HCT116 (cell line): ENCODE results near the gene ANGPTL4. TPM values are rescaled to one million over a fixed set of nuclear protein-coding genes. Genes with fewer than 3 reads are reported as not detected.
A peak's percentile ranks its signal among the peaks of the same experiment; 100 is the strongest.
"Not testable (repeated sequence)": the region's sequence is repeated elsewhere in the genome, so short reads cannot be mapped to it uniquely, and the experiment has no call there.

Source experiments
- ATAC-seq: fragments of 200-7000 bp; cut with Tn5 transposase; 2 replicates; pipeline ENCODE4 v1.9.1; 2020; ENCODE audit warnings: mild to moderate bottlenecking, moderate library complexity
- BruUV-seq: library from RNA; stranded (reverse); fragments of 400-500 nt; replicated peaks from 2 replicates; lab custom pipeline; 2021; lab: Mats Ljungman, UMichigan
- CTCF ChIA-PET: fragments of 300-600 bp; sonication (Branson Sonifier 250); formaldehyde crosslinking; loops from one replicate; lab custom pipeline; 2021; ENCODE audit warnings: antibody characterized with exemption; lab: Charles Lee
- POLR2A ChIA-PET: fragments of 300-600, 350-600 bp; sonication (Branson Sonifier 250); formaldehyde crosslinking; loops from one replicate; lab custom pipeline; 2021; ENCODE audit warnings: antibody characterized with exemption; lab: Charles Lee
- RAD21 ChIA-PET, 2 experiments: fragments of 300-600 bp; sonication (Branson Sonifier 250); formaldehyde crosslinking; loops; one replicate each; lab custom pipeline; 2023; ENCODE audit warnings: low total read pairs in 2 of 2; ENCODE audit not compliant: uncharacterized antibody in 2 of 2, unreplicated experiment in 2 of 2, low non-redundant PET in 1 of 2; lab: Charles Lee
- DNase-seq: peaks from one replicate; pipeline ENCODE4 v3.0.0-alpha.2; 2010; ENCODE audit warnings: low read depth, low spot score
- H2AFZ ChIP-seq: fragments of 200-600 bp; shearing (Covaris generic), sonication (generic); 2 replicates; pipeline ENCODE4 v1.6.1; 2017; ENCODE audit warnings: low read depth, mixed run types, mixed read lengths, antibody characterized with exemption, low read length; ENCODE audit not compliant: poor library complexity, severe bottlenecking
- H3K27ac ChIP-seq: 2 replicates; pipeline ENCODE4 v1.5.1; 2012; ENCODE audit warnings: low read depth, low read length
- H3K27me3 ChIP-seq: fragments of 200-600 bp; sonication (generic); 2 replicates; pipeline ENCODE4 v1.6.1; 2016; ENCODE audit warnings: mixed run types, low read length, mixed read lengths; ENCODE audit not compliant: insufficient read depth
- H3K36me3 ChIP-seq, 2 experiments: fragments of 200-500 bp in 1 of 2; fragments of 200-600 bp in 1 of 2; sonication (Bioruptor generic) in 1 of 2; sonication (generic) in 1 of 2; 2 replicates each; pipeline versions ENCODE4 v1.5.1 to v1.6.1; 2014 to 2016; ENCODE audit warnings: low read length in 2 of 2, inconsistent platforms in 1 of 2, mixed read lengths in 1 of 2, mixed run types in 1 of 2; ENCODE audit not compliant: insufficient read depth in 2 of 2, control insufficient read depth in 1 of 2
- H3K4me1 ChIP-seq, 2 experiments: fragments of 200-600 bp in 1 of 2; sonication (generic) in 1 of 2; 2 replicates each; pipeline versions ENCODE4 v1.5.1 to v1.6.1; 2012 to 2017; ENCODE audit warnings: low read length in 2 of 2, inconsistent platforms in 1 of 2, mild to moderate bottlenecking in 1 of 2, mixed read lengths in 1 of 2, mixed run types in 1 of 2, moderate library complexity in 1 of 2; ENCODE audit not compliant: insufficient read depth in 2 of 2, control insufficient read depth in 1 of 2
- H3K4me2 ChIP-seq: fragments of 200-600 bp; sonication (generic); 2 replicates; pipeline ENCODE4 v1.6.1; 2017; ENCODE audit warnings: mixed run types, low read length, mixed read lengths
- H3K4me3 ChIP-seq, 2 experiments: fragments of 200-600 bp in 1 of 2; sonication (generic) in 1 of 2; replicated peaks in 1 of 2; 2 replicates each; pipeline ENCODE4 v1.5.1; 2011 to 2016; ENCODE audit warnings: low read length in 2 of 2, control low read depth in 1 of 2, low read depth in 1 of 2, mild to moderate bottlenecking in 1 of 2, mixed read lengths in 1 of 2, mixed run types in 1 of 2
- H3K79me2 ChIP-seq: fragments of 200-600 bp; sonication (generic); 2 replicates; pipeline ENCODE4 v1.6.1; 2017; ENCODE audit warnings: mild to moderate bottlenecking, mixed run types, low read length, moderate library complexity, mixed read lengths; ENCODE audit not compliant: insufficient read depth
- H3K9ac ChIP-seq: fragments of 200-600 bp; sonication (generic); 2 replicates; pipeline ENCODE4 v1.6.1; 2016; ENCODE audit warnings: low read length, mixed read lengths
- H3K9me2 ChIP-seq: fragments of 200-600 bp; sonication (generic), shearing (Covaris generic); 2 replicates; pipeline ENCODE4 v1.6.1; 2017; ENCODE audit warnings: mixed run types, mild to moderate bottlenecking, moderate library complexity; ENCODE audit not compliant: insufficient read depth
- H3K9me3 ChIP-seq, 2 experiments: fragments of 200-500 bp in 1 of 2; fragments of 200-600 bp in 1 of 2; sonication (Bioruptor generic) in 1 of 2; sonication (generic) in 1 of 2; 2 replicates each; pipeline ENCODE4 v1.6.1; 2014 to 2017; ENCODE audit warnings: low read length in 2 of 2, mixed read lengths in 2 of 2, inconsistent platforms in 1 of 2, low read depth in 1 of 2, mild to moderate bottlenecking in 1 of 2, mixed run types in 1 of 2, moderate library complexity in 1 of 2; ENCODE audit not compliant: control insufficient read depth in 1 of 2, insufficient read depth in 1 of 2
- H4K20me1 ChIP-seq: fragments of 200-600 bp; sonication (generic), shearing (Covaris generic); 2 replicates; pipeline ENCODE4 v1.6.1; 2017; ENCODE audit warnings: mixed run types, mild to moderate bottlenecking, moderate library complexity; ENCODE audit not compliant: insufficient read depth
- SP1 ChIP-seq: IDR thresholded peaks from 2 replicates; pipeline ENCODE4 v1.6.1; 2012; ENCODE audit warnings: low read depth
- intact Hi-C: fragments of 100-400 bp; cut with micrococcal nuclease; formaldehyde crosslinking; loops from 2 replicates; pipeline ENCODE4 v1.10.0; 2022
- total RNA-seq: library from RNA; stranded (reverse); gene quantifications from one replicate; pipeline ENCODE4 v1.2.1, GENCODE V29; 2021; ENCODE audit not compliant: unreplicated experiment

Gene ANGPTL4
- total RNA-seq, 1 experiment from 2014 or later: 54.8 TPM

DNA sequence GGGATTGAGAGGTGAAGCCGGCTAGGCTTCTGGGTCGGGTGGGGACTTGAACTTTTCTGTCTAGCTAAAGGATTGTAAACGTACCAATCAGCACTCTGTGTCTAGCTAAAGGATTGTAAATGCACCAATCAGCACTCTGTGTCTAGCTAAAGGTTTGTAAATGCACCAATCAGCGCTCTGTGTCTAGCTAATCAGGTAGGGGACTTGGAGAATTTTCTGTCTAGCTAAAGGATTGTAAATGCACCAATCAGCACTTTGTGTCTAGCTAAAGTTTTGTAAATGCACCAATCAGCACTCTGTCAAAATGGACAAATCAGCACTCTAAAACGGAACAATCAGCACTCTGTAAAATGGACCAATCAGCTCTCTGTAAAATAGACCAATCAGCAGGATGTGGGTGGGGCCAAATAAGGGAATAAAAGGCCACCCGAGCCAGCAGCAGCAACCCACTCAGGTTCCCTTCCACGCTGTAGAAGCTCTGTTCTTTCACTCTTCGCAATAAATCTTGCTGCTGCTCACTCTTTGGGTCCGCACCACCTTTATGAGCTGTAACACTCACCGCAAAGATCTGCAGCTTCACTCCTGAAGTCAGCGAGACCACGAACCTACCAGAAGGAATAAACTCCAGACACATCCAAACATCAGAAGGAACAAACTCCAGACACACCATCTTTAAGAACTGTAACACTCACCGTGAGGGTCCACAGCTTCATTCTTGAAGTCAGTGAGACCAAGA lies 15.4 kb downstream of the ANGPTL4 start:
- DNase-seq, H3K9ac ChIP-seq, H3K4me3 ChIP-seq, BruUV-seq, H3K9me2 ChIP-seq, H3K36me3 ChIP-seq, H3K9me3 ChIP-seq, H4K20me1 ChIP-seq, RAD21 ChIA-PET, H3K27ac ChIP-seq, ATAC-seq, H3K79me2 ChIP-seq, H2AFZ ChIP-seq, CTCF ChIA-PET, intact Hi-C loops, H3K4me1 ChIP-seq, H3K27me3 ChIP-seq, H3K4me2 ChIP-seq: not testable (repeated sequence)
- POLR2A ChIA-PET: interaction anchor here (1.1 to 1.3 kb wide), 2 partner anchors 10 to 17 kb away, joined by 5 to 10 read pairs; partner anchors contain the start of gene RAB11B
- TF ChIP-seq SP1: peak; percentile 46; the same call in 1 of the 2 replicates

DNA sequence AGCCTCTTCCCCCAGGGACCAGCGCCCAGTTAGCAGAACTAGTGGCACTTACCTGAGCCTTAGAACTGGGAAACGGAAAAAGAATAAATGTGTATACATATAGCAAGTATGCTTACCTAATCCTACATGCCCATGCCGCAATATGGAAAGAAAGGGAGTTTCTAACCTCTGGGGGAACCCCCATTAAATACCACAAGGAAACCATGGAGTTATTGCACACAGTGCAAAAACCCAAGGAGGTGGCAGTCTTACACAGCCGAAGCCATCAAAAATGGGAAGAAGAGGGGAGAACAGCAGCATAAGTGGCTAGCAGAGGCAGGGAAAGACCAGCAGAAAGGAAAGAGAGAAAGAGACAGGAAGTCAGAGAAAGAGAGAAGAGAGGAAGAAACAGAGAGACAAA lies 20.6 kb downstream of the ANGPTL4 start:
- H3K36me3 ChIP-seq, H3K27ac ChIP-seq, CTCF ChIA-PET, H3K9me2 ChIP-seq, RAD21 ChIA-PET, H3K4me2 ChIP-seq, ATAC-seq, BruUV-seq, H3K9me3 ChIP-seq, POLR2A ChIA-PET, intact Hi-C loops, H3K79me2 ChIP-seq, H4K20me1 ChIP-seq, DNase-seq, H3K27me3 ChIP-seq, H2AFZ ChIP-seq, H3K4me3 ChIP-seq, H3K9ac ChIP-seq: not testable (repeated sequence)
- peaks cover 0 to 11% of the 10 kb centered on the region in 2 experiments; a peak in 2 of 4 replicates for H3K4me1 ChIP-seq

DNA sequence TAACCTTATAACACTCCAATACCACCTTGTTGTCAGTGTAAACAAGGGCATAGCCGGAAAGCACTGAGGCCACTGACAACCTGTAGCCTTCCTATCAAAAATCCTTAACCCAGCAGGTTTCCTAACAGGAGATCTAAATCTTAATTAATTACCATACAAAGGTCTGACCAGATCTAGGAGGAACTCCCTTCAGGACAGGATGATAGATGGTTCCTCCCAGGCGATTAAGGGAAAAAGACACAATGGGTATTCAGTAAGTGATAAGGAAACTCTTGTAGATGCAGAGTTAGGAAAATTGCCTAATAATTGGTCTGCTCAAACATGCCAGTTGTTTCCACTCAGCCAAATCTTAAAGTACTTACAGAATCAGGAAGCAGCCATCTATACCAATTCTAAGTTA lies 21.1 kb downstream of the ANGPTL4 start:
- H3K4me3 ChIP-seq, H4K20me1 ChIP-seq, H3K36me3 ChIP-seq, H3K27ac ChIP-seq, BruUV-seq, H3K4me2 ChIP-seq, H3K27me3 ChIP-seq, CTCF ChIA-PET, H3K9me2 ChIP-seq, H2AFZ ChIP-seq, POLR2A ChIA-PET, H3K9me3 ChIP-seq, intact Hi-C loops, H3K79me2 ChIP-seq, DNase-seq, H3K9ac ChIP-seq, RAD21 ChIA-PET, ATAC-seq: not testable (repeated sequence)
- peaks cover 0 to 11% of the 10 kb centered on the region in 2 experiments; a peak in 2 of 4 replicates for H3K4me1 ChIP-seq

DNA sequence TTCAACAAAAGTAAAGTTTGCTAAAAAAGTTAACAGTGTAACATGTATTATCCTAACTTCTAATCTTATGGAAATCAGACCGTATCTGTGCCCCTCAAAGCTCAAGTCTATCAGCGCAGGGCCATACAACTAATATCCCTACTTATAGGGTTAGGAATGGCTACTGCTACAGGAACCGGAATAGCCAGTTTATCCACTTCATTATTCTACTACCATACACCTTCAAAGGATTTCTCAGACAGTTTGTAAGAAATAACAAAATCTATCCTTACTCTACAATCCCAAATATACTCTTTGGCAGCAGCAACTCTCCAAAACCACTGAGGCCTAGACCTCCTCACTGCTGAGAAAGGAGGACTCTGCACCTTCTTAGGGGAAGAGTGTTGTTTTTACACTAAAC lies 21.6 kb downstream of the ANGPTL4 start:
- ATAC-seq, H3K9me2 ChIP-seq, H3K4me2 ChIP-seq, POLR2A ChIA-PET, DNase-seq, H2AFZ ChIP-seq, H3K79me2 ChIP-seq, H3K27me3 ChIP-seq, H3K9me3 ChIP-seq, H3K27ac ChIP-seq, H3K36me3 ChIP-seq, H3K9ac ChIP-seq, BruUV-seq, RAD21 ChIA-PET, H3K4me3 ChIP-seq, H4K20me1 ChIP-seq, intact Hi-C loops, CTCF ChIA-PET: not testable (repeated sequence)
- H3K4me1 ChIP-seq: peaks cover 0 to 11% of the 10 kb centered on the region in 2 experiments; a peak in 2 of 4 replicates
